Muscle layer of colon (tissue), 2 donors: ENCODE results near the gene CD2AP.

Source experiments
- H3K27ac ChIP-seq: one replicate; pipeline ENCODE4 v1.7.0; 2013; ENCODE audit warnings: low read depth, mild to moderate bottlenecking, low read length, moderate library complexity
- H3K27me3 ChIP-seq, 2 donors: one replicate each; pipeline ENCODE4 v1.7.0; 2013; ENCODE audit warnings: low read length in 2 of 2, mild to moderate bottlenecking in 2 of 2; ENCODE audit not compliant: insufficient read depth in 2 of 2, control insufficient read depth in 1 of 2
- H3K36me3 ChIP-seq: one replicate; pipeline ENCODE4 v1.7.0; 2013; ENCODE audit warnings: mild to moderate bottlenecking, low read length; ENCODE audit not compliant: insufficient read depth
- H3K4me1 ChIP-seq: one replicate; pipeline ENCODE4 v1.7.0; 2013; ENCODE audit warnings: mild to moderate bottlenecking, low read length; ENCODE audit not compliant: insufficient read depth
- H3K4me3 ChIP-seq, 2 donors: one replicate each; pipeline ENCODE4 v1.7.0; 2013; ENCODE audit warnings: low read length in 2 of 2, low read depth in 1 of 2, mild to moderate bottlenecking in 1 of 2, moderate library complexity in 1 of 2
- H3K9ac ChIP-seq: one replicate; pipeline ENCODE4 v1.7.0; 2013; ENCODE audit warnings: low read length
- H3K9me3 ChIP-seq: one replicate; pipeline ENCODE4 v1.7.0; 2013; ENCODE audit warnings: mild to moderate bottlenecking, low read length
- donor health status: abdominal sarcoma.
- donor health status: Adenocarcinoma of cecum.

Gene CD2AP

DNA sequence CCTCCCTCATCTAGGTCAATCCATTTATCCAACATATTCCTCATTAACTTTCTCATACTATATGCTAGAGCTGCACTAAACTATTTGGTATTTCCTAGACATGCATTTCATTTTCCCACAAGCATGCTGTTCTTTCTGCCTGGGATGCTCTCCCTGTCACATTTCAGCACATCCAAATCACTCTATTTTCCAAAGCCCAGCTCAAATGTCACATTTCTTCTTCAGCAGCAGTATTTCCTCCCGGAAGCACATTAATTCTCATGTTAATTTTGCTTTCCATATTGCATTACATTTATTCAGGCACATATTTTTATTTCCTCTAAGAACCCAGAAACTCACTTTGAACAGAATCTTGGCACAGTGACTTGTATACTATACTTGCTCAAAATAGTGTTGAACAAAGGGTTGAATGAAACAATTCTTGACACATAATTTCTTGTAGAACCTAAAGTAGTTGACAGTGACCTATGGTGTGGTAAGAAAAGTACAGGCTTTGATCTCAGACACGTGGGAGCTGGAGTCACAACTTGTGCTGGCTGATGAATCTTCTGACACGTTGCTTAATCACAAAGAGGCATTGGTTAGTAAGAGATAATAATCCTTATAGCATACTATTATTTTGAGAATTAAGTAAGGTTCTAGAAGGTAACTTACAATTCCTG, 30.8 kb upstream of the CD2AP start:
- Histone ChIP-seq H3K27ac (no peak overlapping the region), H3K36me3 (no peaks in the 10 kb centered on the region), H3K4me3 (no peak overlapping the region), H3K4me1 (no peaks in the 10 kb centered on the region), H3K9ac (no peak overlapping the region), H3K9me3 (no peaks in the 10 kb centered on the region), H3K27me3 (no peaks in the 10 kb centered on the region)

DNA sequence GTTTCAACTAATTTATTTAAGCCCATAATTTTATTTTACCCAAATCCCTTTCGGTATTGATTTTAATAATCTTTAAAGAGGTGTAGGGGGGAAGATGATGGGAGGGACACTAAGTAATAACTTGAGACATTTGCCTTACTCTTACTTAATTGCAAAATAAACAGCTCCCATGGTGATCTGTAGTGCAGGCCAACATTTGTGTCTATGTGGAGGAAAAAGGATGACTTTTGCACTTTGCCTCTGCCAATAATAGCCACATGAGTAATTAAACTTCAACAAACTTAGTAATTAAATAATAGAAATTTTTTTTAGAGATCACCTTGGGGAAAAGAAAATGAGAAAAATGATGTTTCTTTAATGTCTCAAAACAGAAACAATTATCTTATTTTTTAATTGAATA, 29.9 kb upstream of the CD2AP start:
- no peaks in the 10 kb centered on the region for H3K9me3 ChIP-seq
- H3K4me3 ChIP-seq = no peak overlapping the region
- no peak overlapping the region for H3K9ac ChIP-seq
- H3K4me1 ChIP-seq = no peaks in the 10 kb centered on the region
- H3K27me3 ChIP-seq = no peaks in the 10 kb centered on the region
- H3K27ac ChIP-seq = no peak overlapping the region
- H3K36me3 ChIP-seq = no peaks in the 10 kb centered on the region

DNA sequence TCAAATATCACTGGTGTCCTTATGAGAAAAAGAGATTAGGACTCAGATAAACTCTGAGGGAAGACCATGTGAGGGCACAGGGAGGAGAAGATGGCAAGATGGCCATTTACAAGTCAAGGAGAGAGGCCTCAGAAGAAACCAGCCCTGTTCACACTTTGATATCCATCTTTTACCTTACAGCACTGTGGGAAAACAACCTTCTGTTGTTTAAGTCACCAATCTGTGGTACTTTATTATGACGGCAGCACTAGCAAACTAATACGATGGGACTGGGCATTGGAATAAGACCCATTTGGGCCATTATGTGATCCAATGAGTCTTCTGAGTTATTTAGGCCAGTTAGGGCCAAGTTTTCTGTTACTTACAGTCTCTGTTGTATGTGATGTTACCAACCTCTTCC, 26.4 kb upstream of the CD2AP start:
- Histone ChIP-seq H3K27ac (no peak overlapping the region), H3K36me3 (no peaks in the 10 kb centered on the region), H3K4me1 (no peaks in the 10 kb centered on the region), H3K9ac (no peak overlapping the region), H3K27me3 (no peaks in the 10 kb centered on the region), H3K4me3 (no peak overlapping the region), H3K9me3 (no peaks in the 10 kb centered on the region)

- Histone ChIP-seq H3K4me3 (no peak overlapping the region), H3K36me3 (no peaks in the 10 kb centered on the region), H3K9me3 (no peaks in the 10 kb centered on the region), H3K9ac (no peak overlapping the region), H3K27ac (no peak overlapping the region), H3K27me3 (no peaks in the 10 kb centered on the region), H3K4me1 (no peaks in the 10 kb centered on the region)
Observed at GRCh38 chr6:47452899-47453298, 24.7 kb upstream of the CD2AP start.

GRCh38 chr6:47453372-47453936, 24.1 kb upstream of the CD2AP start:
- no peaks in the 10 kb centered on the region for H3K36me3 ChIP-seq
- no peaks in the 10 kb centered on the region for H3K9me3 ChIP-seq
- no peak overlapping the region for H3K4me3 ChIP-seq
- H3K27ac ChIP-seq = no peak overlapping the region
- H3K9ac ChIP-seq = no peak overlapping the region
- no peaks in the 10 kb centered on the region for H3K27me3 ChIP-seq
- no peaks in the 10 kb centered on the region for H3K4me1 ChIP-seq

DNA sequence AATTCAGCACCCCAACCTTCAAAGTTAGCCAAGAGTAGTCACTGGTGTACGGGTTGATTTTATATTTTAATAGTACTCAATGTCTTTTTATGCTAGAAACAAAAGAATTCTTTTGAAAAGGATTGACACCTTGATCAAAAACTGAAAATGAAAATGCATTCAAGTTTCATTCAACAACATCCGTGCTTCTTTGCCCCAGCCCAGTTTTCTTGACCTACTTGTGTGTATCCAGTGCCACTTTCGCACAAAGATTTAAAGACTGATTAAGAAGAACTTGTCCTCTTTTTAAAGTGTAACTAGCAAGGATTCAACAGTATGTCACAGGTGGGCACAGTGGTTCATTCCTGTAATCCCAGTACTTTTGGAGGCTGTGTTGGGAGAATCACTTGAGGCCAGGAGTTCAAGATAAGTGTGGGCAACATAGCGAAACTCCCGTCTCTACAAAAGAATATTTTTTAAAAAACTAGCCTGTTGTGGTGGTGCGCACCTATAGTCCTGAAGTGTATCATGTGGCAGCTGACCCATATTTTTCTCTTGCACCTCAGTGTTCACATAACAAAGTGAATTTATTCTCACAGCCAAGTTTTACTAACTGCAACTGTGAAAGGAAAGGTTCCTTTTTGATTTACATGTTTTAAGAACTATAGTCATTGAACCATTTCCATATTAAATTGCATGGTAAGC, 22.7 kb upstream of the CD2AP start:
- Histone ChIP-seq H3K36me3 (no peaks in the 10 kb centered on the region), H3K27me3 (no peaks in the 10 kb centered on the region), H3K4me1 (no peaks in the 10 kb centered on the region), H3K27ac (no peak overlapping the region), H3K9ac (no peak overlapping the region), H3K4me3 (no peak overlapping the region), H3K9me3 (no peaks in the 10 kb centered on the region)

GRCh38 chr6:47455533-47456209, 21.9 kb upstream of the CD2AP start:
- Histone ChIP-seq H3K27me3 (no peaks in the 10 kb centered on the region), H3K4me1 (no peaks in the 10 kb centered on the region), H3K4me3 (no peak overlapping the region), H3K9ac (no peak overlapping the region), H3K36me3 (no peaks in the 10 kb centered on the region), H3K9me3 (no peaks in the 10 kb centered on the region), H3K27ac (no peak overlapping the region)

DNA sequence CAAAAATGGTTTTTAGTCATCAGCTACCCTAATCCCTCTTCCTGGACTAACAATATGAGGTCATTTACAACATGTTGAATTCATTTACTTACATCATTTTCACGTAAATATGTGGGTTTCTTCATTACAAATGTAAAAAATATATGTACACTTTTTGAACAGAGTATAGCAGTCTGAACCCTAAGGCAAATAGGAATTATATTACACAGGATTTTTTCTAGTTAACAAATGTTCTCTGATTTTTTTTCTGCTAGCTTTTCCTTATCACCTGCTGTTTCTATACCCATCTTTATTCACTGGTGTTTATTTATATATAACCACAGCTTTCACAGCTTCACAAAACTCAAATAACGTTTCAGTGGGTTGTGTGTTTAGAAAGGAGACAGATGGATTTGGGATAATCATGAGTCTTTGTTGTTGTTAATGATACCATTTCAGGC, 21.0 kb upstream of the CD2AP start:
- no peak overlapping the region for H3K9ac ChIP-seq
- no peak overlapping the region for H3K4me3 ChIP-seq
- no peaks in the 10 kb centered on the region for H3K4me1 ChIP-seq
- H3K27me3 ChIP-seq = no peaks in the 10 kb centered on the region
- H3K9me3 ChIP-seq = no peaks in the 10 kb centered on the region
- no peaks in the 10 kb centered on the region for H3K36me3 ChIP-seq
- no peak overlapping the region for H3K27ac ChIP-seq

DNA sequence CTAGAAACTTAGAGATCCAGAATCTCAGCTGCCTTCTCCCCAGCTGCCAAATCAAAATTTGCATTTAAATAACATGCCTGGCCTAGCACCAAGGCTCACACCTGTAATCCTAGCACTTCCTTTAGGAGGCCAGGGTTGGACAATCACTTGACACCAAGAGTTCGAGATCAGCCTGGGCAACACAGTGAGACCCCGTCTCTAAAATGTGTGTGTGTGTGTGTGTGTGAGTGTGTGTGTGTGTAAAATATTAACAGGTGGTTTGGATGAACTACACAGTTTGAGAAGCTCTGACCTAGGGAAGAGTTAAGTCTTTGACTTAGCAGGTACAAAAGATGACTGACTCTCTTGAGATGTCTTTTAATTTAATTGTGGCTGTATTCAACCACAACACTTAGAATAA, 20.2 kb upstream of the CD2AP start:
- no peak overlapping the region for H3K27ac ChIP-seq
- no peaks in the 10 kb centered on the region for H3K4me1 ChIP-seq
- no peaks in the 10 kb centered on the region for H3K27me3 ChIP-seq
- H3K9ac ChIP-seq = no peak overlapping the region
- no peaks in the 10 kb centered on the region for H3K36me3 ChIP-seq
- no peak overlapping the region for H3K4me3 ChIP-seq
- H3K9me3 ChIP-seq = no peaks in the 10 kb centered on the region

- no peaks in the 10 kb centered on the region for H3K4me1 ChIP-seq
- H3K9me3 ChIP-seq = no peaks in the 10 kb centered on the region
- H3K36me3 ChIP-seq = no peaks in the 10 kb centered on the region
- H3K9ac ChIP-seq = no peak overlapping the region
- H3K27ac ChIP-seq = no peak overlapping the region
- H3K4me3 ChIP-seq = no peak overlapping the region
- H3K27me3 ChIP-seq = no peaks in the 10 kb centered on the region
Observed at GRCh38 chr6:47464052-47464451, 13.5 kb upstream of the CD2AP start.

- Histone ChIP-seq H3K36me3 (no peaks in the 10 kb centered on the region), H3K9ac (no peak overlapping the region), H3K4me1 (no peaks in the 10 kb centered on the region), H3K27ac (no peak overlapping the region), H3K9me3 (no peaks in the 10 kb centered on the region), H3K4me3 (no peak overlapping the region), H3K27me3 (no peaks in the 10 kb centered on the region)
Observed at GRCh38 chr6:47465117-47465516, 12.5 kb upstream of the CD2AP start.
